Keratinocyte (primary cell): ENCODE data around the gene OR10A4. TPM values are rescaled to one million over a fixed set of nuclear protein-coding genes. Genes with fewer than 3 reads are reported as not detected.
"Not testable (repeated sequence)": the region's sequence is repeated elsewhere in the genome, so short reads cannot be mapped to it uniquely, and the experiment has no call there.

Experiments
- DNase-seq: peaks from one replicate; pipeline ENCODE4 v3.0.0-alpha.2; 2011; ENCODE audit warnings: low read depth, missing footprints, low spot score
- FAIRE-seq: peaks from 2 replicates; lab custom pipeline; 2011; peaks lifted over from hg19 to GRCh38; lab: Jason Lieb, UNC
- H2AFZ ChIP-seq: 2 replicates; pipeline ENCODE4 v1.6.0; 2012; ENCODE audit warnings: low read length, control low read depth, inconsistent platforms; ENCODE audit not compliant: control insufficient read depth
- H3K27ac ChIP-seq: 2 replicates; pipeline ENCODE4 v1.5.1; 2011; ENCODE audit warnings: low read length; ENCODE audit not compliant: control insufficient read depth, insufficient read depth
- H3K27me3 ChIP-seq: 3 replicates; pipeline ENCODE4 v1.6.0; 2011; ENCODE audit warnings: low read length; ENCODE audit not compliant: control insufficient read depth, insufficient read depth; ENCODE audit errors: extremely low read depth
- H3K36me3 ChIP-seq, 2 experiments: 2 replicates in 1 of 2; 3 replicates in 1 of 2; pipeline ENCODE4 v1.5.1; 2011; ENCODE audit warnings: low read length in 2 of 2, mild to moderate bottlenecking in 1 of 2; ENCODE audit not compliant: control insufficient read depth in 2 of 2, insufficient read depth in 2 of 2; ENCODE audit errors: extremely low read depth in 1 of 2
- H3K4me1 ChIP-seq: 3 replicates; pipeline ENCODE4 v1.5.1; 2011; ENCODE audit warnings: low read length; ENCODE audit not compliant: control insufficient read depth, insufficient read depth; ENCODE audit errors: extremely low read depth
- H3K4me2 ChIP-seq: 3 replicates; pipeline ENCODE4 v1.6.0; 2011; ENCODE audit warnings: low read depth, low read length; ENCODE audit not compliant: control insufficient read depth, insufficient read depth; ENCODE audit errors: extremely low read depth
- H3K4me3 ChIP-seq, 3 experiments: fragments of 200-600 bp in 1 of 3; sonication (generic) in 1 of 3; 2 replicates in 2 of 3; 3 replicates in 1 of 3; pipeline ENCODE4 v1.5.1; 2011 to 2016; ENCODE audit warnings: low read length in 3 of 3, mild to moderate bottlenecking in 3 of 3, control low read depth in 2 of 3, inconsistent platforms in 1 of 3, low read depth in 1 of 3, mixed read lengths in 1 of 3, mixed run types in 1 of 3, moderate library complexity in 1 of 3; ENCODE audit not compliant: control insufficient read depth in 2 of 3, insufficient read depth in 2 of 3; ENCODE audit errors: extremely low read depth in 1 of 3
- H3K79me2 ChIP-seq: 2 replicates; pipeline ENCODE4 v1.6.0; 2012; ENCODE audit warnings: low read length; ENCODE audit not compliant: control insufficient read depth, insufficient read depth
- H3K9ac ChIP-seq: 3 replicates; pipeline ENCODE4 v1.6.0; 2011; ENCODE audit warnings: low read length; ENCODE audit not compliant: control insufficient read depth, insufficient read depth; ENCODE audit errors: extremely low read depth
- H3K9me1 ChIP-seq: 3 replicates; pipeline ENCODE4 v1.6.0; 2011; ENCODE audit warnings: low read length; ENCODE audit not compliant: control insufficient read depth, insufficient read depth; ENCODE audit errors: extremely low read depth
- H3K9me3 ChIP-seq: 2 replicates; pipeline ENCODE4 v1.5.1; 2012; ENCODE audit warnings: low read depth, low read length; ENCODE audit not compliant: control insufficient read depth
- H4K20me1 ChIP-seq: 3 replicates; pipeline ENCODE4 v1.6.0; 2011; ENCODE audit warnings: low read length; ENCODE audit not compliant: control insufficient read depth, insufficient read depth; ENCODE audit errors: extremely low read depth
- EZH2 ChIP-seq: IDR thresholded peaks from one replicate; pipeline ENCODE4 v1.6.1; 2012; ENCODE audit warnings: inconsistent platforms, mild to moderate bottlenecking, low read length, moderate library complexity
- dilution Hi-C: fragments of 300-500 bp; cut with MboI; formaldehyde crosslinking; loops from one replicate; pipeline ENCODE4 v1.7.0; 2020; ENCODE audit warnings: low sequenced_read_pairs; ENCODE audit not compliant: extremely low pct_ligation_motif_present
- polyA plus RNA-seq, 5 experiments: library from polyadenylated mRNA; depleted of rRNA in 3 of 5; stranded (reverse) in 3 of 5; stranded (forward) in 1 of 5; unstranded in 1 of 5; fragments of >200 nt; gene quantifications; 1 replicate in 1 of 5; 2 replicates in 3 of 5; 3 replicates in 1 of 5; pipeline versions ENCODE4 v1.2.1 to v1.2.3, GENCODE V29; 2011 to 2012; ENCODE audit warnings: missing spikeins in 2 of 5, low read depth in 1 of 5, low replicate concordance in 1 of 5
- TF ChIP-seq, protein P1 (sequence below), 3 experiments: IDR thresholded peaks in 1 of 3; conservative IDR thresholded peaks in 1 of 3; optimal IDR thresholded peaks in 1 of 3; 2 replicates in 2 of 3; 3 replicates in 1 of 3; pipeline versions ENCODE3 to v1.5.1; 2011; ENCODE audit warnings: low read length in 3 of 3, mild to moderate bottlenecking in 3 of 3, moderate library complexity in 2 of 3, control low read depth in 1 of 3, inconsistent platforms in 1 of 3; ENCODE audit not compliant: insufficient read depth in 2 of 3; ENCODE audit errors: extremely low read depth in 1 of 3

The OR10A4 gene
- polyA plus RNA-seq, 1 donor (not counting 4 experiments of a cell fraction or from before 2014, with no cell fraction given) = not detected

- Histone ChIP-seq H3K79me2 (no peaks in the 10 kb centered on the region), H3K4me3 (no peak overlapping the region), H3K9me3 (no peaks in the 10 kb centered on the region), H3K9ac (no peak overlapping the region), H3K4me1 (no peaks in the 10 kb centered on the region), H3K36me3 (no peaks in the 10 kb centered on the region), H2AFZ (no peak overlapping the region), H3K27me3 (no peaks in the 10 kb centered on the region), H4K20me1 (no peaks in the 10 kb centered on the region), H3K27ac (no peak overlapping the region), H3K9me1 (no peaks in the 10 kb centered on the region), H3K4me2 (no peak overlapping the region)
- dilution Hi-C loops = no loop called here
- DNase-seq (no peak), FAIRE-seq (no peak)
- no peak for TF ChIP-seq EZH2
- TF ChIP-seq, protein P1, sequence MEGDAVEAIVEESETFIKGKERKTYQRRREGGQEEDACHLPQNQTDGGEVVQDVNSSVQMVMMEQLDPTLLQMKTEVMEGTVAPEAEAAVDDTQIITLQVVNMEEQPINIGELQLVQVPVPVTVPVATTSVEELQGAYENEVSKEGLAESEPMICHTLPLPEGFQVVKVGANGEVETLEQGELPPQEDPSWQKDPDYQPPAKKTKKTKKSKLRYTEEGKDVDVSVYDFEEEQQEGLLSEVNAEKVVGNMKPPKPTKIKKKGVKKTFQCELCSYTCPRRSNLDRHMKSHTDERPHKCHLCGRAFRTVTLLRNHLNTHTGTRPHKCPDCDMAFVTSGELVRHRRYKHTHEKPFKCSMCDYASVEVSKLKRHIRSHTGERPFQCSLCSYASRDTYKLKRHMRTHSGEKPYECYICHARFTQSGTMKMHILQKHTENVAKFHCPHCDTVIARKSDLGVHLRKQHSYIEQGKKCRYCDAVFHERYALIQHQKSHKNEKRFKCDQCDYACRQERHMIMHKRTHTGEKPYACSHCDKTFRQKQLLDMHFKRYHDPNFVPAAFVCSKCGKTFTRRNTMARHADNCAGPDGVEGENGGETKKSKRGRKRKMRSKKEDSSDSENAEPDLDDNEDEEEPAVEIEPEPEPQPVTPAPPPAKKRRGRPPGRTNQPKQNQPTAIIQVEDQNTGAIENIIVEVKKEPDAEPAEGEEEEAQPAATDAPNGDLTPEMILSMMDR (optimal IDR thresholded peaks at IDR 0.05 in 1 of 3, IDR thresholded peaks at IDR 0.05 in 1 of 3, conservative IDR thresholded peaks at IDR 0.05 in 1 of 3; ENCODE audit: extremely low read depth in 1 of 3, insufficient read depth in 2 of 3, low read length in 3 of 3) = no peak
These were observed 25.9 kb upstream of the OR10A4 start for GRCh38 chr11:6850526-6850925.

DNA sequence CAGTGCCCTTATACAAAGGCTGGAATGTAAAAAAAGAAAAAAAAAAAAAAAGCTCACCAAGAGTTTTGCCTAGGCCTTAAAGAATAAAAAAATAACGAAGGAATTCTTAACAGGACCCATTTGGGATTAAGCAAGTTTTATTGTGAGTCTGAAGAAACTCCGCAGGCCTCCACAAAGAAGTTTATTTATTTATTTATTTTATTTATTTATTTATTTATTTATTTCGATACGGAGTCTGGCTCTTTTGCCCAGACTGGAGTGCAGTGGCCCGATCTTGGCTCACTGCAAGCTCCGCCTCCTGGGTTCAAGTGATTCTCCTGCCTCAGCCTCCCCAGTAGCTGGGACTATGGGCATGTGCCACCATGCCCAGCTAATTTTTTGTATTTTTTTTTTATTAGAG is 21.6 kb upstream of the OR10A4 start:
- H3K4me3 ChIP-seq, H3K27me3 ChIP-seq, FAIRE-seq, H3K36me3 ChIP-seq, H3K4me2 ChIP-seq, DNase-seq, H3K9me3 ChIP-seq, H3K9me1 ChIP-seq, H3K4me1 ChIP-seq, H4K20me1 ChIP-seq, H3K79me2 ChIP-seq, H2AFZ ChIP-seq, dilution Hi-C loops, H3K27ac ChIP-seq, H3K9ac ChIP-seq: not testable (repeated sequence)

DNA sequence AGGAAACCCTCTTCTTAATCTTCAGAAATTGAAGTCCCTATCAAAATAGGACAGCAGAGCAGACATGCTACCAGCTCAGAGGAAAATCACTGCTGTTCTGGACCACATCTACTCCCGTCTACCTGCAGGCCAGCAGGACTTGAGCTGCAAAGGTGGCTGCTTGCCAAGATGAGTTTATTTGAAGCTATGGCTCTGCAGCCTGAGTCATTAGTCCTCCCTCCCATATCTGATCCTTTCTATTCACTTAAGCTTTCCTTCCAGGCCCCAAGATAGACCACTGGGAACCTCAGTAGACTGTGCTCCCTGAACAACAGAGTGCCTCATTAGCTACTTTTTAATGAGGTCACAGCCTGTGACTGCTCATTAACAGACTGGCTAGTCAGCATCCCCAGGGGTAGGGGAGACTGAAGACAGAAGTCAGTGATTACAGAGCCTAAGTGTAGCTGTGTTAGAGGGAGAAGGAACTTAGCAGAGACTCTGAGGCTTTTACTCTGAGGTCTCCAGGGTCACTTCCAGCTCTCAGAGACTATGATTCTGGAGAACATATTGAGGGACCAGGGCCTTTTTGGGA is 20.4 kb upstream of the OR10A4 start:
- Histone ChIP-seq H3K27me3 (no peaks in the 10 kb centered on the region), H3K9me3 (no peaks in the 10 kb centered on the region), H3K36me3 (no peaks in the 10 kb centered on the region), H3K4me3 (no peak overlapping the region), H3K9me1 (no peaks in the 10 kb centered on the region), H3K4me1 (no peaks in the 10 kb centered on the region), H3K79me2 (no peaks in the 10 kb centered on the region), H3K4me2 (no peak overlapping the region), H3K9ac (no peak overlapping the region), H4K20me1 (no peaks in the 10 kb centered on the region), H3K27ac (no peak overlapping the region), H2AFZ (no peak overlapping the region)
- dilution Hi-C loops = no loop called here
- TF ChIP-seq EZH2 = no peak
- TF ChIP-seq, protein P1 (optimal IDR thresholded peaks at IDR 0.05 in 1 of 3, IDR thresholded peaks at IDR 0.05 in 1 of 3, conservative IDR thresholded peaks at IDR 0.05 in 1 of 3; ENCODE audit: extremely low read depth in 1 of 3, insufficient read depth in 2 of 3, low read length in 3 of 3) = no peak
- DNase-seq (peak; percentile 15), FAIRE-seq (no peak)
